K562 (cell line): Measurements from ENCODE around the gene INHBE. TPM values are rescaled to one million over a fixed set of nuclear protein-coding genes. Genes with fewer than 3 reads are reported as not detected.

Experiments used
- CEBPZ ChIP-seq: fragments of 150-350 bp; IDR thresholded peaks from 2 replicates; pipeline ENCODE4 v1.6.1; 2014; ENCODE audit warnings: low read depth, mild to moderate bottlenecking, low read length, borderline replicate concordance
- EGR1 ChIP-seq: fragments of 450-650 bp; conservative IDR thresholded peaks from 2 replicates; pipeline ENCODE4 v1.6.1; 2017; ENCODE audit warnings: mild to moderate bottlenecking
- ETV5 ChIP-seq: sonication (generic); formaldehyde crosslinking; IDR thresholded peaks from 2 replicates; pipeline ENCODE4 v1.4.0; 2020; ENCODE audit warnings: low read depth, mild to moderate bottlenecking, missing genetic modification reagents
- FOXA3 ChIP-seq, 2 experiments: fragments of 450-650 bp in 1 of 2; sonication (generic) in 1 of 2; formaldehyde crosslinking; IDR thresholded peaks in 1 of 2; conservative IDR thresholded peaks in 1 of 2; 2 replicates each; pipeline versions ENCODE4 v1.4.0 to v1.8.0; 2020 to 2022; ENCODE audit warnings: mild to moderate bottlenecking in 2 of 2, missing genetic modification reagents in 1 of 2
- MBD2 ChIP-seq: sonication (generic); IDR thresholded peaks from 2 replicates; pipeline ENCODE4 v1.6.1; 2016; ENCODE audit warnings: low read depth, borderline replicate concordance
- POLR2B ChIP-seq: fragments of 450-650 bp; IDR thresholded peaks from 2 replicates; pipeline ENCODE4 v1.6.1; 2018; ENCODE audit warnings: low read depth; ENCODE audit not compliant: partially characterized antibody
- POLR3A ChIP-seq: IDR thresholded peaks from 2 replicates; pipeline ENCODE4 v1.6.1; 2011; ENCODE audit warnings: borderline replicate concordance, mild to moderate bottlenecking, moderate library complexity; ENCODE audit not compliant: insufficient read length, insufficient read depth; ENCODE audit errors: extremely low read depth
- RBBP5 ChIP-seq: fragments of 200-600 bp; sonication (generic); IDR thresholded peaks from 2 replicates; pipeline ENCODE4 v1.6.1; 2012; ENCODE audit warnings: borderline replicate concordance, mild to moderate bottlenecking, low read length, control low read depth, inconsistent platforms; ENCODE audit not compliant: insufficient read depth, poor library complexity, severe bottlenecking
- RNF2 ChIP-seq: sonication (generic); IDR thresholded peaks from 2 replicates; pipeline ENCODE4 v1.6.1; 2016
- TCF3 ChIP-seq: sonication (generic); formaldehyde crosslinking; IDR thresholded peaks from 2 replicates; pipeline ENCODE4 v1.4.0; 2020; ENCODE audit warnings: mild to moderate bottlenecking, missing genetic modification reagents
- ZNF253 ChIP-seq: fragments of 250-450 bp; sonication (Bioruptor Pico); conservative IDR thresholded peaks from 2 replicates; pipeline ENCODE4 v1.6.1; 2021; ENCODE audit warnings: mild to moderate bottlenecking
- ZNF3 ChIP-seq: fragments of 250-450 bp; sonication (Bioruptor Pico); IDR thresholded peaks from 2 replicates; pipeline ENCODE4 v1.5.0; 2021; ENCODE audit warnings: mild to moderate bottlenecking, moderate library complexity
- ZNF57 ChIP-seq: fragments of 450-650 bp; formaldehyde crosslinking; IDR thresholded peaks from 2 replicates; pipeline ENCODE4 v1.4.0; 2020; ENCODE audit warnings: mild to moderate bottlenecking, moderate library complexity
- polyA plus RNA-seq, 8 experiments: library from polyadenylated mRNA; depleted of rRNA in 4 of 8; stranded (reverse) in 5 of 8; unstranded in 3 of 8; fragments of >200 nt; fragmentation: Nextera tagmentation in 2 of 8; fragmentation: Illumina TruSeq in 1 of 8; extraction: Ambion mirVana in 2 of 8; extraction: Trizol in 1 of 8; gene quantifications; 2 replicates each; pipeline versions ENCODE4 v1.2.1 to v1.2.3, GENCODE V29; 2011 to 2014; ENCODE audit warnings: inconsistent platforms in 1 of 8, missing spikeins in 1 of 8
- total RNA-seq, 7 experiments: library from RNA; depleted of rRNA in 6 of 7; stranded (reverse); fragments of >200 nt in 6 of 7; fragmentation: Illumina TruSeq in 2 of 7; extraction: Trizol in 2 of 7; gene quantifications; 2 replicates each; pipeline versions ENCODE4 v1.2.1 to v1.2.3, GENCODE V29; 2011 to 2021; ENCODE audit warnings: low replicate concordance in 1 of 7
- TF ChIP-seq, protein P1 (sequence below): fragments of 250-450 bp; sonication (Bioruptor Pico); IDR thresholded peaks from 2 replicates; pipeline ENCODE4 v1.4.0; 2020
- TF ChIP-seq, protein P2 (sequence below), 3 experiments: fragments of 200-800 bp in 1 of 3; sonication (Bioruptor generic) in 1 of 3; sonication (generic) in 1 of 3; formaldehyde crosslinking in 1 of 3; IDR thresholded peaks; 2 replicates each; pipeline versions ENCODE4 v1.6.1 to v1.8.0; 2016 to 2022; ENCODE audit warnings: mild to moderate bottlenecking in 2 of 3, missing compliant biosample characterization in 2 of 3, missing genetic modification characterization in 2 of 3, missing genetic modification reagents in 1 of 3

The INHBE gene
- total and polyA plus RNA-seq, 9 of the 15 experiments (the other 6 are each of a cell fraction or from before 2014, with no cell fraction given): 0.94 to 9.9 (median 7.3) TPM

DNA sequence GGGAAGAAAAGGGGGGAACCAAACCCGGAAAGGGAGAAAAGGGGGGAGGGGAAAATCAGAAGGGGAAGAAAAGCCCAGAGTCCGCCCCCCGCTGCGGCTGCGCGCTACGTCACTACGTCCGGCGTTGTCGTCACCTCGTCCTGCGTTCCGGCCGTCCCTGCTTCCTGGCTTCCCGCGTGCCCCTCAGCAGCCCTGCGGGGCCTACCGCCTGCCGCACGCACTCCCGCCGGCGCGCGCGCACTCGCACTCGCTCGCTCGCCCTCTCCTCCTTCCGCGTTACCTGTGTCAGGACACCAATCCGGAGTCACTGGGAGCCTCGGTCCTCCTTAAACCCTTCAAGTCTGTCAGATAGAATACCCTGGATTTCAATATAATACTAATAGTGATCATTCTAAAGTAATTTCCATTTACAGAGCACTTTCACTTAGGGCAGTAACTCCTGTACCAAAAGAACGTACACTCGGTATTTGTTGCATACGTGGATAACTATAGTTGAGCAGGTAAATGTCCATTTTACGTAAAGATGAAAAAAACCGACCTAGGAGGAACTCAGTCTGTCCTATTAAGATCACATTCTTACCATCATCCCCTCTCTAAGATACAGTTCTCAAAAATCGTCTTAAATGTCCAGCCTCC lies 24.1 kb upstream of the INHBE start, which contains the start of gene R3HDM2 (continued):
- TF ChIP-seq FOXA3 (CRISPR knock-in tag; conservative IDR thresholded peaks at IDR 0.05 in 1 of 2, IDR thresholded peaks at IDR 0.05 in 1 of 2): peak in 1 of 2 experiments; percentile 93; a peak in 1 of 4 replicates
- no peak for TF ChIP-seq ZNF253 (CRISPR knock-in tag)
- peak; percentile 79; the same call in 1 of the 2 replicates for TF ChIP-seq ETV5 (CRISPR knock-in tag)
- TF ChIP-seq TCF3 (CRISPR knock-in tag): peak; percentile 9; the same call in 1 of the 2 replicates
- TF ChIP-seq EGR1: peak; percentile 82
- TF ChIP-seq MBD2: peak; percentile 58; the same call in 1 of the 2 replicates
- peak; percentile 44 for TF ChIP-seq RBBP5
- no peak for TF ChIP-seq CEBPZ
- TF ChIP-seq POLR2B: peak; percentile 87
- TF ChIP-seq RNF2: peak; percentile 77
- TF ChIP-seq POLR3A: no peak
- TF ChIP-seq ZNF3 (CRISPR knock-in tag): no peak
- TF ChIP-seq, protein P1, sequence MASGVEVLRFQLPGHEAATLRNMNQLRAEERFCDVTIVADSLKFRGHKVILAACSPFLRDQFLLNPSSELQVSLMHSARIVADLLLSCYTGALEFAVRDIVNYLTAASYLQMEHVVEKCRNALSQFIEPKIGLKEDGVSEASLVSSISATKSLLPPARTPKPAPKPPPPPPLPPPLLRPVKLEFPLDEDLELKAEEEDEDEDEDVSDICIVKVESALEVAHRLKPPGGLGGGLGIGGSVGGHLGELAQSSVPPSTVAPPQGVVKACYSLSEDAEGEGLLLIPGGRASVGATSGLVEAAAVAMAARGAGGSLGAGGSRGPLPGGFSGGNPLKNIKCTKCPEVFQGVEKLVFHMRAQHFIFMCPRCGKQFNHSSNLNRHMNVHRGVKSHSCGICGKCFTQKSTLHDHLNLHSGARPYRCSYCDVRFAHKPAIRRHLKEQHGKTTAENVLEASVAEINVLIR (CRISPR knock-in tag): peak; percentile 82
- TF ChIP-seq, protein P2, sequence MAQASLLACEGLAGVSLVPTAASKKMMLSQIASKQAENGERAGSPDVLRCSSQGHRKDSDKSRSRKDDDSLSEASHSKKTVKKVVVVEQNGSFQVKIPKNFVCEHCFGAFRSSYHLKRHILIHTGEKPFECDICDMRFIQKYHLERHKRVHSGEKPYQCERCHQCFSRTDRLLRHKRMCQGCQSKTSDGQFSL (CRISPR knock-in tag; IDR thresholded peaks at IDR 0.05): peak; percentile 85
- TF ChIP-seq, protein P2 (tag; IDR thresholded peaks at IDR 0.05): no peak
- TF ChIP-seq ZNF57: no peak
- TF ChIP-seq, all 486 proteins: peak for 154
